Mesothelial cell of epicardium (in vitro differentiated cells): Measurements from ENCODE around the gene FAM8A1. TPM values are rescaled to one million over a fixed set of nuclear protein-coding genes. Genes with fewer than 3 reads are reported as not detected.

Experiments used
- DNase-seq, 2 experiments: peaks; one replicate each; pipeline ENCODE4 v3.0.0; 2021; ENCODE audit warnings: low spot score in 2 of 2; ENCODE audit not compliant: unreplicated experiment in 2 of 2
- H3K27ac Mint-ChIP-seq: 2 replicates; pipeline ENCODE4 v1.8.0; 2021; ENCODE audit warnings: mixed read lengths
- H3K27me3 Mint-ChIP-seq: 2 replicates; pipeline ENCODE4 v1.8.0; 2021; ENCODE audit warnings: low read depth, mixed read lengths
- H3K36me3 Mint-ChIP-seq: 2 replicates; pipeline ENCODE4 v1.8.0; 2021; ENCODE audit warnings: mixed read lengths
- H3K4me1 Mint-ChIP-seq: 2 replicates; pipeline ENCODE4 v1.8.0; 2021; ENCODE audit warnings: mixed read lengths
- H3K4me3 Mint-ChIP-seq: 2 replicates; pipeline ENCODE4 v1.8.0; 2021; ENCODE audit warnings: mild to moderate bottlenecking, moderate library complexity, mixed read lengths
- H3K9me3 Mint-ChIP-seq: 2 replicates; pipeline ENCODE4 v1.8.0; 2021; ENCODE audit warnings: mixed read lengths
- CTCF ChIP-seq: fragments of 200-600 bp; sonication (generic); IDR thresholded peaks from one replicate; pipeline ENCODE4 v1.5.0; 2021; ENCODE audit warnings: antibody characterized with exemption; ENCODE audit not compliant: unreplicated experiment
- total RNA-seq: library from RNA; stranded (reverse); gene quantifications from 3 replicates; pipeline ENCODE4 v1.2.1, GENCODE V29; 2021

The FAM8A1 gene
- total RNA-seq, 1 donor from 2014 or later: 21.2 TPM

DNA sequence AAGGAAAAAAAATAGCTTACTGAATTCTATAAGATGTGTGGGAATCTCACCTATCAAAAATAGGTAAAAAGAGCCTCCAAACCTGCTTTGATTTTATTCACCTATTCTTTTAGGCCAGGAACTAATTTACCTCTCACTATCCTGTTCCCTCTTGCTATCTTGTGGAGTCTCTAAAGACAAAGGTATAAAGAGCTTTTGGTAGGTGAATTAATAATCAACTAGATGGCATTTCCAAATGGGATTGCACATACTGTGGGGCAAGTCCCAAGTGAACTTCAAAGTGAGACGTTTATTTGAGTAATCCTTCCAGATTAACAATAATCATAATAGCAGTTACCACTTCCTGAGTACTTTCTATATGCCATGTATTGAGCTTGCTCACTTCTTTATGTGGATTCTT lies 2.8 kb downstream of the FAM8A1 start:
- H3K9me3 Mint-ChIP-seq: no peaks in the 10 kb centered on the region
- no peak overlapping the region for H3K4me3 Mint-ChIP-seq
- no peak for TF ChIP-seq CTCF
- H3K36me3 Mint-ChIP-seq: peaks cover 16% of the 10 kb centered on the region
- H3K27ac Mint-ChIP-seq: no peak overlapping the region
- peaks cover 18% of the 10 kb centered on the region for H3K4me1 Mint-ChIP-seq
- DNase-seq: no peak
- no peaks in the 10 kb centered on the region for H3K27me3 Mint-ChIP-seq

DNA sequence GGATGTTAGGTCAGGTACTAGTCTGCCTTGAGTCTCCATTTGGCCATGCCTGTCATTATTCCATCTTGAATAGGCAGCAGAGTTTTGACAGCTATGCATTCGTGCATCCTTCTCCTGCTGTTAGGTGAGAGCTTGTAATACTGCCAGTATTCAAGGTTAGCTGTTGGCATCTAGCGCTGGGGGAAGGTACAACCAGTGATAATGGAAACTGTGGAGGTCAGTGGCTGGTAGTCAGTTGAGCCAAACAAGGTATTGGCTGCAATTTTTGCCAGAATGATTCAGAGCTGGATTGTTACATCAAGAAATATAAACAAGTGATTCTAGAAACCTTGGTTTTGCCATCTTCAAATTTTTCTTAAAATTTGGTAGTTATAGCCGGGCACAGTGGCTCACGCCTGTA lies 6.5 kb downstream of the FAM8A1 start:
- H3K9me3 Mint-ChIP-seq: no peaks in the 10 kb centered on the region
- no peak overlapping the region for H3K27ac Mint-ChIP-seq
- H3K4me1 Mint-ChIP-seq: peaks cover 8% of the 10 kb centered on the region
- H3K36me3 Mint-ChIP-seq: peaks cover 19% of the 10 kb centered on the region
- no peak for DNase-seq
- TF ChIP-seq CTCF: no peak
- no peaks in the 10 kb centered on the region for H3K27me3 Mint-ChIP-seq
- H3K4me3 Mint-ChIP-seq: no peak overlapping the region

DNA sequence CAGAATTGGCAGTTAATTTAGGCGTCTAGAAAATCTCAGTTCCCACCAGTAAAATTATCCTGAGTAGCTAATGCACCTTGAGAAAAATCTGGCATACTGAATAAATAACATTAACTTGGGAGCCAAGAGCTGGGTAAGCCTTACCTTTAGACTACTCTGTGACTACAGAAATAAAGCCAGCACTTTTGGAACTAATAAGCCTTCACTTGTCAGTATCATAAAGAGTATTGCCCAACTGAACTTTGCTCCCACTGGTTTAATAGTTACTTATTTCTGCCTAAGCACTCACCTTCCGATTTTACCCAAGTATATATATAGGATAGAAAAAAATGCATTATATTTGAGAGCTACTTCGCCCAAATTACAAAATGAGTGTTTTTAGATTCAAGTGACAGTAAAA lies 10.7 kb downstream of the FAM8A1 start:
- Mint-ChIP-seq H3K36me3 (peaks cover 15% of the 10 kb centered on the region), H3K27ac (no peak overlapping the region), H3K4me1 (no peaks in the 10 kb centered on the region)

DNA sequence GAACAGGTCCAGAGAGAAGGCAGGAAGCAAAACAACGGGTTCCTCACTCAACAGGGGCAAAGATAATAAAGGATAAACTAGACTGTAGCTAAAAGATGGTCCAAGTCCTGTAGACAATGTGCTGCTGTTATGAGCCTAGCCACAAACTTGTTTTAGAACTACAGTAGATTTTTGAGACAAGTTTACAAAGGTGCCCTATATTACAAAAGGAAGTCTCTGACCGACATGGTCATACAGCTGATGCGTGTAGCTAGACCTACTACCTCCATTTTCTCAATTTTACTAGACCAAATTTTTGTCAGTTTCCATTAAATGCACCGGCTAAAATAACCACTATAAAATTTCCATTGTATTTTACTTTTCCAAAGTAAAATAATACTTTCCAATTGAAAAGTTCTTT lies 11.9 kb downstream of the FAM8A1 start:
- no peaks in the 10 kb centered on the region for H3K27me3 Mint-ChIP-seq
- peak overlapping the region; percentile 11 for H3K27ac Mint-ChIP-seq
- H3K4me1 Mint-ChIP-seq: no peaks in the 10 kb centered on the region
- no peaks in the 10 kb centered on the region for H3K9me3 Mint-ChIP-seq
- DNase-seq: no peak
- no peak overlapping the region for H3K4me3 Mint-ChIP-seq
- peaks cover 12% of the 10 kb centered on the region for H3K36me3 Mint-ChIP-seq
- TF ChIP-seq CTCF: no peak

More for the DNA sequence above, 10.7 kb downstream of the FAM8A1 start:
- Mint-ChIP-seq H3K27me3 (no peaks in the 10 kb centered on the region), H3K4me3 (no peak overlapping the region), H3K9me3 (no peaks in the 10 kb centered on the region)
- no peak for TF ChIP-seq CTCF
- no peak for DNase-seq

GRCh38 chr6:17615794-17616193 lies 15.7 kb downstream of the FAM8A1 start:
- Mint-ChIP-seq H3K4me1 (no peaks in the 10 kb centered on the region), H3K27me3 (no peaks in the 10 kb centered on the region), H3K9me3 (no peaks in the 10 kb centered on the region), H3K27ac (no peak overlapping the region), H3K4me3 (no peak overlapping the region), H3K36me3 (peaks cover 30% of the 10 kb centered on the region)
- TF ChIP-seq CTCF: no peak
- no peak for DNase-seq

DNA sequence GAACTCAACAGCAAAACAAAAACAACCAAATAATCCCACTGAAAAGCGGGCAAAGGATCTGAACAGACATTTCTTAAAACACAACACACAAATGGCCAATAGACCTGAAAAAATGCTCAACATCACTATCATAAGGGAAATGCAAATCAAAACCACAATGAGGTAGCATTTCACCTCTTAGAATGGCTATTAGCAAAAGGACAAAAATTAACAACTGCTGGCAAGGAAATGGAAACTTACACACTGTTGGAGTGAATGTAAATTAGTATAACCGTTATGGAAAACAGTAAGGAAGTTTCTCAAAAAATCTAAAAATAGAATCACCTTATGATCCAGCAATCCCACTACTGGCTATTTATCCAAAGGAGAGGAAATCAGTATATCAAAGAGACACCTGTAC lies 20.9 kb downstream of the FAM8A1 start:
- H3K27me3 Mint-ChIP-seq: no peaks in the 10 kb centered on the region
- no peaks in the 10 kb centered on the region for H3K4me1 Mint-ChIP-seq
- TF ChIP-seq CTCF: no peak
- no peak overlapping the region for H3K4me3 Mint-ChIP-seq
- no peaks in the 10 kb centered on the region for H3K9me3 Mint-ChIP-seq
- no peak overlapping the region for H3K27ac Mint-ChIP-seq
- no peak for DNase-seq
- H3K36me3 Mint-ChIP-seq: peaks cover 45% of the 10 kb centered on the region
